Activated T-cell treated with anti-CD3 and anti-CD28 coated beads for 24 hours (primary cell): ENCODE measurements around the gene MICAL2.

ENCODE experiments used
- DNase-seq: peaks from one replicate; pipeline ENCODE4 v3.0.0-alpha.2; 2020; ENCODE audit warnings: low read depth

MICAL2 gene

GRCh38 chr11:12099132-12099873, 11.1 kb upstream of the MICAL2 start:
- DNase-seq = no peak

GRCh38 chr11:12100429-12100828, 10.0 kb upstream of the MICAL2 start:
- DNase-seq = no peak

- DNase-seq = no peak
Measured at GRCh38 chr11:12100841-12101242, 9.5 kb upstream of the MICAL2 start.

- DNase-seq = no peak
Measured at GRCh38 chr11:12101318-12101717, 9.1 kb upstream of the MICAL2 start.

GRCh38 chr11:12102588-12103410, 7.6 kb upstream of the MICAL2 start:
- no peak for DNase-seq

GRCh38 chr11:12103411-12104225, 6.8 kb upstream of the MICAL2 start:
- no peak for DNase-seq

- DNase-seq = no peak
Measured at GRCh38 chr11:12105471-12105870, 4.9 kb upstream of the MICAL2 start.

GRCh38 chr11:12106101-12106500, 4.3 kb upstream of the MICAL2 start:
- DNase-seq = no peak

GRCh38 chr11:12106501-12106900, 3.9 kb upstream of the MICAL2 start:
- no peak for DNase-seq

GRCh38 chr11:12108875-12109453, 1.4 kb upstream of the MICAL2 start:
- DNase-seq = no peak

GRCh38 chr11:12109591-12110196, 696 bp upstream of the MICAL2 start:
- no peak for DNase-seq

GRCh38 chr11:12110714-12111548, 541 bp downstream of the MICAL2 start:
- no peak for DNase-seq

GRCh38 chr11:12111549-12112520, 1.4 kb downstream of the MICAL2 start:
- DNase-seq = no peak

GRCh38 chr11:12112750-12113149, 2.4 kb downstream of the MICAL2 start:
- DNase-seq = no peak

- no peak for DNase-seq
Measured at GRCh38 chr11:12113294-12113693, 2.9 kb downstream of the MICAL2 start.

- DNase-seq = no peak
Measured at GRCh38 chr11:12114193-12115033, 4.0 kb downstream of the MICAL2 start.

GRCh38 chr11:12116425-12117032, 6.1 kb downstream of the MICAL2 start:
- no peak for DNase-seq

GRCh38 chr11:12117200-12117599, 6.8 kb downstream of the MICAL2 start:
- no peak for DNase-seq
